ENCODE measurements around the gene WRAP73. TPM values are rescaled to one million over a fixed set of nuclear protein-coding genes. Genes with fewer than 3 reads are reported as not detected.

WRAP73 gene
- total RNA-seq, 1 donor from 2014 or later = 30.1 TPM

GRCh38 chr1:3680488-3681230 is 30.8 kb upstream of the WRAP73 start:
- DNase-seq (no peak), ATAC-seq (ENCODE audit: low read depth) (peak; percentile 27)
- POLR2A ChIA-PET = interaction anchor here (1.0 to 1.2 kb wide), 2 partner anchors 15 to 25 kb away, joined by 3 to 5 read pairs; no protein-coding TSS in a partner anchor
- TF ChIP-seq, protein P1, sequence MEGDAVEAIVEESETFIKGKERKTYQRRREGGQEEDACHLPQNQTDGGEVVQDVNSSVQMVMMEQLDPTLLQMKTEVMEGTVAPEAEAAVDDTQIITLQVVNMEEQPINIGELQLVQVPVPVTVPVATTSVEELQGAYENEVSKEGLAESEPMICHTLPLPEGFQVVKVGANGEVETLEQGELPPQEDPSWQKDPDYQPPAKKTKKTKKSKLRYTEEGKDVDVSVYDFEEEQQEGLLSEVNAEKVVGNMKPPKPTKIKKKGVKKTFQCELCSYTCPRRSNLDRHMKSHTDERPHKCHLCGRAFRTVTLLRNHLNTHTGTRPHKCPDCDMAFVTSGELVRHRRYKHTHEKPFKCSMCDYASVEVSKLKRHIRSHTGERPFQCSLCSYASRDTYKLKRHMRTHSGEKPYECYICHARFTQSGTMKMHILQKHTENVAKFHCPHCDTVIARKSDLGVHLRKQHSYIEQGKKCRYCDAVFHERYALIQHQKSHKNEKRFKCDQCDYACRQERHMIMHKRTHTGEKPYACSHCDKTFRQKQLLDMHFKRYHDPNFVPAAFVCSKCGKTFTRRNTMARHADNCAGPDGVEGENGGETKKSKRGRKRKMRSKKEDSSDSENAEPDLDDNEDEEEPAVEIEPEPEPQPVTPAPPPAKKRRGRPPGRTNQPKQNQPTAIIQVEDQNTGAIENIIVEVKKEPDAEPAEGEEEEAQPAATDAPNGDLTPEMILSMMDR (IDR thresholded peaks at IDR 0.05) = no peak
- H3K4me3 Mint-ChIP-seq = no peak overlapping the region
- no peak overlapping the region for H3K27ac Mint-ChIP-seq
- H3K27me3 Mint-ChIP-seq = peaks cover 2% of the 10 kb centered on the region
- CTCF ChIA-PET = interaction anchor here (1.1 kb wide), 1 partner anchor 15 kb away, joined by 3 read pairs; no protein-coding TSS in a partner anchor
- intact Hi-C loops (cut with micrococcal nuclease) = no loop called here
- H3K4me1 Mint-ChIP-seq = peaks cover 52% of the 10 kb centered on the region
- no peaks in the 10 kb centered on the region for H3K36me3 Mint-ChIP-seq (ENCODE audit: low read depth)
- no peaks in the 10 kb centered on the region for H3K9me3 Mint-ChIP-seq

DNA sequence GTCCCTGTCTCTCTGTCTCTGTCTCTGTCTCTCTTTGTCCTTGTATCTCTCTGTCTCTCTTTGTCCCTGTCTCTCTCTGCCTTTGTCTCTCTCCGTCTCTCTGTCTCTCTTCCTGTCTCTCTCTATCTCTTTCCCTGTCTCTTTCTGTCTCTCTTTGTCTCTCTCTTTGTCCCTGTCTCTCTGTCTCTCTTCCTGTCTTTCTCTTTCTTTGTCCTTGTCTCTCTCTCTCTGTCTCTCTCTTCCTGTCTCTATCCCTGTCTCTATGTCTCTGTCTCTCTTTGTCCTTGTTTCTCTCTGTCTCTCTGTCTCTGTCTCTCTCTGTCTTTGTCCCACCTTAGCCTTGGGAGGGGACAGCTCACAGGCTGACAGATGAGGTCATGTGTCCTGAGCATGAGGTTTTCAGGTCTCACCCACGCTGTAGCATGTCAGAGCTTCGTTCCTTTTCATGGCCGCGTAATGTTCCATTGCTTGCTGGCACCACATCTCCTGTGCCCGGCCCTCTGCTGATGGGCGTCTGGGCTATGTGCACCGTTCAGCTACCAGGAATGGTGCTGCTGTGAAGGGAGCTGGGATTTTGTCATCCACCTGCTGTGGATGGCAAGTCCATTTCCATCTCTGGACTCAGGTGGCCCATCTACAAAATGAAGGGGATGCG is 30.0 kb upstream of the WRAP73 start:
- CTCF ChIA-PET = interaction anchor here (1.1 kb wide), 1 partner anchor 15 kb away, joined by 3 read pairs; no protein-coding TSS in a partner anchor
- TF ChIP-seq, protein P1 (IDR thresholded peaks at IDR 0.05) = no peak
- POLR2A ChIA-PET = interaction anchor here (1.0 to 1.2 kb wide), 2 partner anchors 14 to 24 kb away, joined by 3 to 5 read pairs; no protein-coding TSS in a partner anchor
- Mint-ChIP-seq H3K4me1 (peaks cover 58% of the 10 kb centered on the region), H3K36me3 (ENCODE audit: low read depth) (no peaks in the 10 kb centered on the region), H3K27ac (no peak overlapping the region), H3K27me3 (peaks cover 2% of the 10 kb centered on the region), H3K4me3 (peak overlapping the region; percentile 25), H3K9me3 (no peaks in the 10 kb centered on the region)
- no peak for ATAC-seq (ENCODE audit: low read depth)
- DNase-seq = no peak
- intact Hi-C loops (cut with micrococcal nuclease) = no loop called here

DNA sequence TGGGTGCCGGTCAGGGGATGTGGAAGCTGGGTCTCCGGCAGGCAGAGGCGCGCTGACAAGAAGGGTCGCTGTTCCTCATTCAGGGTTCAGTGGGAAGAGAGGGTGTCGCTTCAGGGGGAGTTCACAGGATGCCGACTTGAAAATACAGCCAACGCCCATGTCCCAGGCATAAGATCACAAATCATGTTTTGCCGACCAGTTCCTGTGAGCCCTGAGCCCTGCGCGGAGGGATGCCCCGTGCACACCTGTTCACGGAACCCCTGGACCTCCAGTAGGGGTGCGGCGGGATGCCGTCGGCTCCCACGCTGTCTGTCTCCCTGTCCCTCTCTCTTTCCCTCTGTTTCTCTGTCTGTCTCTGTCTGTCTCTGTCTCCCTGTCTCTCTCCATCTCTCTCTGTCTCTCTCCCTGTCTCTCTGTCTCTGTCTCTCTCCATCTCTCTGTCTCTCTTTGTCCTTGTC is 29.2 kb upstream of the WRAP73 start:
- H3K27me3 Mint-ChIP-seq = peaks cover 2% of the 10 kb centered on the region
- peak overlapping the region; percentile 59 for H3K27ac Mint-ChIP-seq
- ChIA-PET CTCF (no interaction called here), POLR2A (interaction anchor here (1.0 to 3.5 kb wide), 2 partner anchors 10 to 13 kb away, joined by 4 to 89 read pairs; no protein-coding TSS in a partner anchor)
- peaks cover 61% of the 10 kb centered on the region for H3K4me1 Mint-ChIP-seq
- TF ChIP-seq, protein P1 (IDR thresholded peaks at IDR 0.05) = no peak
- DNase-seq (no peak), ATAC-seq (ENCODE audit: low read depth) (no peak)
- intact Hi-C loops (cut with micrococcal nuclease) = no loop called here
- no peaks in the 10 kb centered on the region for H3K9me3 Mint-ChIP-seq
- H3K36me3 Mint-ChIP-seq (ENCODE audit: low read depth) = no peaks in the 10 kb centered on the region
- H3K4me3 Mint-ChIP-seq = peak overlapping the region; percentile 52

DNA sequence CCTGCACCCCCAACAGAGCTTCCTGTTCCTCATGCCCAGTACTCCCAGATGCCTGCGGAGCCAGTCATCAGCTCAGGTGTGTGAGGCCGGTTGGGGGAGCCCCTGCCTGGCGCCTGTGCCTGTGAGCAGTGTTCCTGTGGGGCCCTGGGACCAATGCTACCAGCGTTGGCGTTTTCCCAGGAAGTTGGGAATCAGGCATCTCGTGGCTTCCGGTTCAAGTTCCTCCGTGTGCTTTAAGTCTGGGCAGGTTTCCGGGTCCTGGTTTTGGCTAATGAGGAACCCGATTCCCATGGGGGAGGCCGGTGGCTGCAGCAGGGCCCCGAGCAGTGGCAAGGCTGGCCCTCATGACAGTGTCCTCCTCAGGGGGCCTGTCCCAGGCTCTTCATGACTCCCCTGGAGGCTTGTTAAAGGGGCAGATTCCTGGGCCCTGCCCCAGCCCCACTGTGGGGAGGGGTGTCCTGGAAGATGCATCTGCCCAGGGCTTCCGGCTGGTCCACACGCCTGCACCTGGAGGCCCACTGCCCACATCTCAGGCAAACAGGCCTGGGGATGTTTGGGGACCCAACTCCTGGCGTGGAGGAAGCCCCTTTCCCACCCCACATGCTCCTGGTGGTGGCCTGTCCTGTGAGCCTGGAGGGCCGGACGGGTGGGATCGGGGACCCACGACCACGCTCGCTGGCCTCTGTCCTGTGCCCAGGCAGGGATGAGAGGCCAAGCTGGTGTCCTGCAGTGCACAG is 28.6 kb upstream of the WRAP73 start:
- DNase-seq (no peak), ATAC-seq (ENCODE audit: low read depth) (no peak)
- H3K4me3 Mint-ChIP-seq = peak overlapping the region; percentile 69
- POLR2A ChIA-PET = interaction anchor here (1.0 to 3.5 kb wide), 4 partner anchors 8 to 22 kb away, joined by 4 to 89 read pairs (median 19); no protein-coding TSS in a partner anchor
- no peaks in the 10 kb centered on the region for H3K9me3 Mint-ChIP-seq
- peaks cover 67% of the 10 kb centered on the region for H3K4me1 Mint-ChIP-seq
- H3K27ac Mint-ChIP-seq = peak overlapping the region; percentile 81
- CTCF ChIA-PET = no interaction called here
- TF ChIP-seq, protein P1 (IDR thresholded peaks at IDR 0.05) = no peak
- no peaks in the 10 kb centered on the region for H3K36me3 Mint-ChIP-seq (ENCODE audit: low read depth)
- peaks cover 2% of the 10 kb centered on the region for H3K27me3 Mint-ChIP-seq
- intact Hi-C loops (cut with micrococcal nuclease) = no loop called here

All from activated B cell treated with CpG ODN at 0.5 μM for 24 hours (primary cell).